ENCODE results near the gene MGAT5. TPM values are rescaled to one million over a fixed set of nuclear protein-coding genes. Genes with fewer than 3 reads are reported as not detected.
"Not testable (repeated sequence)": the region's sequence is repeated elsewhere in the genome, so short reads cannot be mapped to it uniquely, and the experiment has no call there.

The MGAT5 gene
- polyA plus RNA-seq, 1 donor, result 19.0 TPM

DNA sequence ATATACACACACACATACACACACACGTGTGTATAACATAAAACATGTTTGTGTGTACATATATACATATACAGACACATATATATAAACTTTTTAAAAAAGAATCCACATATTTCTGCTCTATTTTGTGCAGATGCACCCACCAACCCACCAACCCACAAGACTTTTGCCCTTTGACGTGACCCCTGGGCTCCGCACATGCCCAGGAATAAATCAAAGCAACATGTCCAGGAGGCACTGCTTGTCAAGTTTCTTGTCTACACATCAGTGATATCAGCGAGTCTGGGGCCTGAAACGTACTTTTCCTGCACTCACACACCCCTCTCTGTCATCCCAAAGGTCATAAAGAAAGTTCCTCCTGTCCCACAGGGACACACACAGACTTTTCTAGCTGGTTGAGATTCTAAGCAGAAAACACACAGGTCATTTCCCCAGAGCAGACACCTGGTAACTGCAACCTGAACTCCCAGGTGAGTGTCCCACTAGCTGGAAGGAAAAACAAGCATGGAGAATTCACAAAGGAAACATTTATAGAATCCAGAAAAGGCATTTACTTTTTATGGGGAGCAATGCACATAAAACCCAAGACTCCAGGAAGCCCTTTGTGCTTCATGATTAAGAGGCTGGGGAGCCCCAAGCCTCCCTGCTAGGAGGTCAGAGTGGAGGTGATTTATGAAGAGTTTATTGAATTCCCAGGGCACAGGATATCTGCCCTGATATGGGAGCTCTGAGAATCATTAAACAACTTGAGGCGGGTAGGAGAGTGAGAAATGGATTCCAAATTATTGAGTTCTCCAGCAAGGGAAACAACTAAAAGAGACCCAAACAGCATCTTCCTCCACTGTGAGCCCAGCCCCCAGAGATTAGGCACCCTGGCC is 211.6 kb downstream of the MGAT5 start:
- Histone ChIP-seq H3K36me3 (ENCODE audit: control insufficient read depth, insufficient read depth, low read length) (no peaks in the 10 kb centered on the region), H3K4me1 (ENCODE audit: control insufficient read depth, insufficient read depth, low read length) (peaks cover 3% of the 10 kb centered on the region), H3K9me3 (ENCODE audit: control insufficient read depth, low read depth, low read length) (no peaks in the 10 kb centered on the region), H3K27ac (ENCODE audit: low read length) (no peak overlapping the region), H3K27me3 (ENCODE audit: control insufficient read depth, insufficient read depth, low read length) (no peaks in the 10 kb centered on the region), H3K4me3 (ENCODE audit: low read length) (no peak overlapping the region)
- peak in 1 of 2 donors; percentile 54 for DNase-seq
- no CpG with 5 or more reads among the region's 6 CpGs for WGBS (ENCODE audit: insufficient coverage, low lambda C conversion rate)

DNA sequence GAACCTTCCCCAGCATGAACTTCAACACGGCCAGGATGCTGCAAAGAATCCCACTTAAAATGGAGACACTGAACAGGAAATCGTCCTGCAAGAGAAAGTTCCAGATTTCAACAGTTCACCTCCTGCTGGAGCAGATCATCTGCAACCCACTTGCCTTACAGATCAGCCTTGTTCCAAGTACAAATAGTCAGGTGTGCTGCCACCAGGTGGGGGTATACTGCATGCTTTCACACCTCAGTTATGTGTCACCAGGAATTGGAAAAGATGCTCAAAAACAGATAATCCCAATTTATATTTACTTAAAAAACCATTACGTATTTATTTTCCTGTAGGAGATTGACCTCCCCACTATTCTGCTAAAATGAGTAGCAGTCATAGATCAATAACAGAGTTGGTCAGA is 212.3 kb downstream of the MGAT5 start:
- peak; percentile 33 to 51 for DNase-seq
- no CpG with 5 or more reads among the region's 3 CpGs for WGBS (ENCODE audit: insufficient coverage, low lambda C conversion rate)
- Histone ChIP-seq H3K4me1 (ENCODE audit: control insufficient read depth, insufficient read depth, low read length) (peaks cover 3% of the 10 kb centered on the region), H3K27ac (ENCODE audit: low read length) (no peak overlapping the region), H3K36me3 (ENCODE audit: control insufficient read depth, insufficient read depth, low read length) (no peaks in the 10 kb centered on the region), H3K9me3 (ENCODE audit: control insufficient read depth, low read depth, low read length) (no peaks in the 10 kb centered on the region), H3K4me3 (ENCODE audit: low read length) (no peak overlapping the region), H3K27me3 (ENCODE audit: control insufficient read depth, insufficient read depth, low read length) (no peaks in the 10 kb centered on the region)

DNA sequence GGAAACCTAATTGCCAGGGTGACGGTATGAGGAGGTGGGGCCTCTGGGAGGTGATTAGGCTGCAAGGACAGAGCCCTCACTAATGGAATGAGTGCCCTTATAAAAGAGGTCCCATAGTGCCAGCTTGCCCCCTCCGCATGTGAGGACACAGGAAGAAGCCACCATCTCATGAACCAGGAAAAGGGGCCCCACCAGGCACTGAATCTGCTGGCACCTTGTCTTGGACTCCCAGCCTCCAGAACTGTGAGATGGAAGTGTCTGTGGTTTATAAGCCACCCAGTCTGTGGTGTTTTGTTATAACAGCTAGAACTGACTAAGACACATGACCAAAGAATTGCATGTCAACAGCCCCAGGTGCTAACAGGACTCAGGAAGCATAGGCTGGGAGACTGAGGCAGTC is 214.3 kb downstream of the MGAT5 start:
- Histone ChIP-seq H3K4me3 (ENCODE audit: low read length) (no peak overlapping the region), H3K36me3 (ENCODE audit: control insufficient read depth, insufficient read depth, low read length) (no peaks in the 10 kb centered on the region), H3K27me3 (ENCODE audit: control insufficient read depth, insufficient read depth, low read length) (no peaks in the 10 kb centered on the region), H3K27ac (ENCODE audit: low read length) (no peak overlapping the region), H3K9me3 (ENCODE audit: control insufficient read depth, low read depth, low read length) (no peaks in the 10 kb centered on the region), H3K4me1 (ENCODE audit: control insufficient read depth, insufficient read depth, low read length) (peaks cover 3% of the 10 kb centered on the region)
- no peak for DNase-seq
- WGBS (ENCODE audit: insufficient coverage, low lambda C conversion rate), result no CpG with 5 or more reads among the region's 2 CpGs

DNA sequence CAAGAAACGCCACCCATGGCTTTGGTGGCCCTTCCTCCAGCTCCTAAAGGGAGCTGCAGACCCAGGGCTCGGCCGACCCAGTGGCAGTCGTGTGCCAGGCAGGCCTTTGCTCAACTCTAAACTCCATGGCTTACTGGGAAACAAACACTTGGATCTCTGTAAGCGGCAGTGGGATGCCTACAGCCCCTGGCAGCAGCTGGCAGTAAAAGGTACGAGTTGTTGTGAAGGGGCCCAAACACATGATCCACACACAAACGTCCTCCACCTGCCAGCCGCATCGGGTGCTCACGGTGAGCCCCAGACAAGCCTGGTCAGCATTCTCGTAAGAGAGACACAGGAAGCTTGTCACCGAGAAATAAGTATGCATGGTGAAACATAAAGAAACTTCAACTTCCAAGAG is 214.9 kb downstream of the MGAT5 start:
- DNase-seq, result no peak
- Histone ChIP-seq H3K27ac (ENCODE audit: low read length) (no peak overlapping the region), H3K4me1 (ENCODE audit: control insufficient read depth, insufficient read depth, low read length) (peaks cover 3% of the 10 kb centered on the region), H3K4me3 (ENCODE audit: low read length) (no peak overlapping the region), H3K36me3 (ENCODE audit: control insufficient read depth, insufficient read depth, low read length) (no peaks in the 10 kb centered on the region), H3K27me3 (ENCODE audit: control insufficient read depth, insufficient read depth, low read length) (no peaks in the 10 kb centered on the region), H3K9me3 (ENCODE audit: control insufficient read depth, low read depth, low read length) (no peaks in the 10 kb centered on the region)
- WGBS (ENCODE audit: insufficient coverage, low lambda C conversion rate), result no CpG with 5 or more reads among the region's 12 CpGs

DNA sequence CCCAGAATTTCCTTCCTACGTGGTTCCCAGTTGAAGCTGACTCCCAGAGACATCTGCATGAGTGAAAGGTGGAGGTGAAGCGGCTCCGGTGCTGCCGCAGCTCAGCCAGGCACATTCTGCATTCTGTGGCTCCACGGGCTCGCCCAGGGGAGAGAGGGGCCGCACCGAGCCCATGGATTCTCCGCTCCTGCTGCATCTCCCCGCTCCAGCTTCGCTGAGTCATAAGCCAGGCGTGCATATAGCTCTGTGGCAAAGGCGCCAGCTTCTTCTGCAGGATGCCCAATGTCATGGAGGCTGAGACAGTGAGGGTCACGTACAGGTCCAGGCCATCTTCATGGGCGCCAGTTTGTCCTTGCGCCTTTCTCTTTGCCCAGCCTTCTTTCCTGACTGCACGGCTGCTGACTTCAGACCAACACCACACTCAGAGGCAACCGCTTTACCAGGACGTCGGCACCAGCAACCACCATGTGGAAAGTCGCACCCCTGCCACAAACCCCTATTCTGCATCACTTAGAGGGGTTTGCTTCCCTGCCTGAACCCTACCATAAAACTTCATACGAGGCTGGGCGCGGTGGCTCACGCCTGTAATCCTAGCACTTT is 215.7 kb downstream of the MGAT5 start:
- no peaks in the 10 kb centered on the region for H3K27me3 ChIP-seq (ENCODE audit: control insufficient read depth, insufficient read depth, low read length)
- 100% methylated on average over 2 of the region's 25 CpGs for WGBS (ENCODE audit: insufficient coverage, low lambda C conversion rate)
- no peaks in the 10 kb centered on the region for H3K36me3 ChIP-seq (ENCODE audit: control insufficient read depth, insufficient read depth, low read length)
- DNase-seq, result no peak
- H3K4me1 ChIP-seq (ENCODE audit: control insufficient read depth, insufficient read depth, low read length), result peaks cover 3% of the 10 kb centered on the region
- no peak overlapping the region for H3K27ac ChIP-seq (ENCODE audit: low read length)
- H3K9me3 ChIP-seq (ENCODE audit: control insufficient read depth, low read depth, low read length), result no peaks in the 10 kb centered on the region
- no peak overlapping the region for H3K4me3 ChIP-seq (ENCODE audit: low read length)

DNA sequence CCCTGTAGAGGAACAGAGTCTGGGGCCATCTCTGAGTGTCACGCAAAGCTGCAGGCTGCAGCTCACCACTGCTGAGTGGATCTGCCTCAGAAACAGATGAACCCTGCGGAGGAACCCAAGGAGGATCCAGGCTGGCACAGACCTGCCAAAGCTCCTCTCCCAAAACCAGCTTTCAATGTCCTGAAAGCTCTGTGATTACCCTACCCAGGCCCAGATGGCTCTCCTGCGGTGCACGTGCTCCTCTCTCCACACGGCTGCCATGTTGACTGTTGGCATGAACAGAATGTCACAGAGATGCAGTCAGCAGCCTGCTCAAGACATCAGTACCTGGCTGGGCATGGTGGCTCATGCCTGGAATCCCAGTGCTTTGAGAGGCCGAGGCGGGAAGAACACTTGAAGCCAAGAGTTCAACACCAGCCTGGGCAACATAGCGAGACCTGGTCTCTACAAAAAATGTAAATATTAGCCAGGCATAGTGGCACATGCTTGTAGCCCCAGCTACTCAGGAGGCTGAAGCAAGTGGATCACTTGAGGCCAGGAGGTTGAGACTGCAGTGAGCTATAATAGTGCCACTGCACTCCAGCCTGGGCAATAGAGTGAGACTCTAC is 216.8 kb downstream of the MGAT5 start:
- WGBS (ENCODE audit: insufficient coverage, low lambda C conversion rate), result no CpG with 5 or more reads among the region's 8 CpGs
- Histone ChIP-seq H3K4me3 (ENCODE audit: low read length) (no peak overlapping the region), H3K27me3 (ENCODE audit: control insufficient read depth, insufficient read depth, low read length) (no peaks in the 10 kb centered on the region), H3K9me3 (ENCODE audit: control insufficient read depth, low read depth, low read length) (no peaks in the 10 kb centered on the region), H3K4me1 (ENCODE audit: control insufficient read depth, insufficient read depth, low read length) (no peaks in the 10 kb centered on the region), H3K36me3 (ENCODE audit: control insufficient read depth, insufficient read depth, low read length) (no peaks in the 10 kb centered on the region), H3K27ac (ENCODE audit: low read length) (no peak overlapping the region)
- DNase-seq, result no peak

DNA sequence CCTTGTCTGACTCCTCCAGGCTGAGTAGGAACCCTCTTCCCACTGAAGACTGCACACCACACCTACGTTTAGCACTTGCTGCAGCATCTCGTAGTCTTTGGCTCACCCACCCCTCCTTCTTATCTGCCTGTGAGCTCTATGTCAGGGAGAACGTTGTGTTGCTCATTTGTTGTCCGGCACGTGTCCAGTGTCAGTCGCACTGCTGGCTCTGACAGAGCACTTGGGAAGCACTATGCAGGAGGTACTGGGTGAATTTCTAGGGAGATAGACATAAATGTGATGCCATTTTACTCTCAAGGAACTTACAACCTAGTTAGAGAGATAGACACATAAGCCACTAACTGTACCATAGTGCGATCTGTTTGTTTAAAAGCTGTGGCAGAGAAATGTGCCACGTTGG is 223.1 kb downstream of the MGAT5 start:
- not testable (repeated sequence) for H3K4me3 ChIP-seq (ENCODE audit: low read length); DNase-seq; H3K36me3 ChIP-seq (ENCODE audit: control insufficient read depth, insufficient read depth, low read length); H3K27me3 ChIP-seq (ENCODE audit: control insufficient read depth, insufficient read depth, low read length); H3K4me1 ChIP-seq (ENCODE audit: control insufficient read depth, insufficient read depth, low read length); H3K9me3 ChIP-seq (ENCODE audit: control insufficient read depth, low read depth, low read length); H3K27ac ChIP-seq (ENCODE audit: low read length)
- 100% methylated on average over 1 of the region's 8 CpGs for WGBS (ENCODE audit: insufficient coverage, low lambda C conversion rate)

DNA sequence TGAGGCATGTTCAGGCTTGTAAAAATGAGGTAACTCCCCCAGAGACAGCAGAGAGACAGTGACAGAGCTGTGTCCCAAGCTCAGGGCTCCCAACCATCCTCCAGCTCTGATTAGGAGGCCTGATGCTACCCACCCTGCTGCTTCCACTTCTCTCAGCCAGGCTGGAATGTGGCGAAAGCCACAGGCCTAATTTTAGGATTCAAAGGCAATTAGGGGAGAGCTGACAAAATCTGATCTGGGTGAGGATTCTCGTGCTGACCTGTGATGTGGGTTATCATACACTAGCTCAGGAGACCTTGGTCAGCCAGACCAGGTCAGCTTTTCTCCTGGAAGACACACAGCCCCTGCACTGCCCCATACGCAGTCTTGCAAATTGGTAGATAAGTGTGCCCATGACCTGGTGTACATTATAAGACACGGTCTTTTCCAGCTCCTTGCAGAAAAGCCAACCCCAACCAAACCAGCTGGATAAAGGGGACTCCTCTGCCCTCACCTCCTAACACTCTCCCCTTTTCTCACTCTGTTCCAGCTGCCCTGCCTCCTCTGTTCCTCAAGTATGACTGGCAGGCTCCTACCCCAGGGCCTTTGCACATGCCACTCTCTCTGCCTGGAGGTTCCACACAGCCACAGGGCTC is 225.9 kb downstream of the MGAT5 start:
- no CpG with 5 or more reads among the region's 4 CpGs for WGBS (ENCODE audit: insufficient coverage, low lambda C conversion rate)
- H3K27ac ChIP-seq (ENCODE audit: low read length), result no peak overlapping the region
- H3K36me3 ChIP-seq (ENCODE audit: control insufficient read depth, insufficient read depth, low read length), result no peaks in the 10 kb centered on the region
- no peaks in the 10 kb centered on the region for H3K4me1 ChIP-seq (ENCODE audit: control insufficient read depth, insufficient read depth, low read length)
- no peak for DNase-seq
- H3K27me3 ChIP-seq (ENCODE audit: control insufficient read depth, insufficient read depth, low read length), result no peaks in the 10 kb centered on the region
- H3K4me3 ChIP-seq (ENCODE audit: low read length), result no peak overlapping the region
- no peaks in the 10 kb centered on the region for H3K9me3 ChIP-seq (ENCODE audit: control insufficient read depth, low read depth, low read length)

DNA sequence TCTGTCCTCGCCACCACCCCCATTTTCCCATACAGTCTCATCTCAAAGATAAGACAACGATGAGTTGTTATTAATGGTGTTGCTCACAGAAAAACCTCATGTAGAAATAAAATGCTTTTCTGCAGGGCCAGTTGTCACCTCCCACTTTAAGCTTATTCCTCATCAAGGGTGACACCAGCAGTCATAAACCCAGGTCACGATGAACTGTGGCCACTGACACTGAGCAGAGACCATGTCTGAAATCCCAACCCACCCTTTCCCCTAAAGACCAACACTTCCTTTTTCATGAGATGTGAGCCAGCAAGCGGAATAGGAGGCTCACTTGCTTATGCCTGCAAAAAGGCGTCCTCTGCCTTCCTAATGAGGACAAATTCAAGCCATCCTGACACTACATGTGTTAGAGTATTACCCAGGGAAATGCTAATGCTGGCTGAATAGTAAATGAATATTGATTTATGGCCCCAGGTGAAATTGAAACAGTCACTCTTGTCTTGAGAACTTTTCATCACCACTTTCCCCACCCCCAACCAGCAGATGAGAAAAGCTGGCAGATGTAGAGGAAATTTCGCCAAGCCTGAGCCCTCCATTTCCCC is 228.4 kb downstream of the MGAT5 start:
- H3K36me3 ChIP-seq (ENCODE audit: control insufficient read depth, insufficient read depth, low read length), result no peaks in the 10 kb centered on the region
- 100% methylated on average over 2 of the region's 6 CpGs for WGBS (ENCODE audit: insufficient coverage, low lambda C conversion rate)

DNA sequence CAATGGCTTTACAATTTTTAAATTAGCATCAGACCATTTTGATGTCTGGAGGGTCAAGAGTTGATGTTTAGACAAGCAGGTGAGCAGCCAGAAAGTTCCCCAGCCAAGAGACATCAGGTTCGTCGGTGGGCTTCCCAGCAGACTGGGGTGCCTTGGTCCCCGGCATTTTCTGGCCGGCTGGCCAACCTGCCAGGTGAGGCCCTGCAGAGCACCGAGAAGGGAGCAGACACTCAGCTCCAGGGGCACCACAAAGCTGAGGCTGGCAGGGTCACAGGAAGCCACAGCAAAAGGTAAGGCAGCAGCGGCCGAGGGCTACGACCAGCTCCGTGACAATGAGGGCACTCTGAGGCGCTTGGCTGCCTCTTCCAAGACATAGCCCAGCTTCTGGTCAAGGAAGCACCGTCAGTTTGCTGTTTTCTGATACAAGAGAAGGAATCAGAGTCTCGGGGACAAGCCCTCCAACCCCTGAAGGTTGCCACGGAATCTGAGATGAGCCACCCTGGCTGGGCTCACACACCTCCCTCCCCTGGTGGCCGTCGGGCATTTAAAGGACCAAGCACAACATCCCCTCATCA is 229.0 kb downstream of the MGAT5 start:
- Histone ChIP-seq H3K27ac (ENCODE audit: low read length) (no peak overlapping the region), H3K4me1 (ENCODE audit: control insufficient read depth, insufficient read depth, low read length) (no peaks in the 10 kb centered on the region), H3K4me3 (ENCODE audit: low read length) (no peak overlapping the region), H3K36me3 (ENCODE audit: control insufficient read depth, insufficient read depth, low read length) (no peaks in the 10 kb centered on the region), H3K27me3 (ENCODE audit: control insufficient read depth, insufficient read depth, low read length) (no peaks in the 10 kb centered on the region), H3K9me3 (ENCODE audit: control insufficient read depth, low read depth, low read length) (no peaks in the 10 kb centered on the region)
- WGBS (ENCODE audit: insufficient coverage, low lambda C conversion rate), result no CpG with 5 or more reads among the region's 15 CpGs
- no peak for DNase-seq

More for the DNA sequence above, 228.4 kb downstream of the MGAT5 start:
- H3K27me3 ChIP-seq (ENCODE audit: control insufficient read depth, insufficient read depth, low read length), result no peaks in the 10 kb centered on the region
- H3K4me1 ChIP-seq (ENCODE audit: control insufficient read depth, insufficient read depth, low read length), result no peaks in the 10 kb centered on the region
- no peak overlapping the region for H3K27ac ChIP-seq (ENCODE audit: low read length)
- no peak for DNase-seq
- no peaks in the 10 kb centered on the region for H3K9me3 ChIP-seq (ENCODE audit: control insufficient read depth, low read depth, low read length)
- H3K4me3 ChIP-seq (ENCODE audit: low read length), result no peak overlapping the region
